MM.1S (cell line): ENCODE results near the gene DDX60.

ENCODE experiments used
- EZH2phosphoT487 ChIP-seq: fragments of 300-600 bp; sonication (generic); IDR thresholded peaks from 2 replicates; pipeline ENCODE4 v1.6.1; 2018; ENCODE audit warnings: antibody characterized with exemption, low read length
- TF ChIP-seq, protein P1 (sequence below): fragments of 300-600 bp; sonication (generic); IDR thresholded peaks from 2 replicates; pipeline ENCODE4 v1.5.1; 2016; ENCODE audit warnings: antibody characterized with exemption, low read length, mixed read lengths

DNA sequence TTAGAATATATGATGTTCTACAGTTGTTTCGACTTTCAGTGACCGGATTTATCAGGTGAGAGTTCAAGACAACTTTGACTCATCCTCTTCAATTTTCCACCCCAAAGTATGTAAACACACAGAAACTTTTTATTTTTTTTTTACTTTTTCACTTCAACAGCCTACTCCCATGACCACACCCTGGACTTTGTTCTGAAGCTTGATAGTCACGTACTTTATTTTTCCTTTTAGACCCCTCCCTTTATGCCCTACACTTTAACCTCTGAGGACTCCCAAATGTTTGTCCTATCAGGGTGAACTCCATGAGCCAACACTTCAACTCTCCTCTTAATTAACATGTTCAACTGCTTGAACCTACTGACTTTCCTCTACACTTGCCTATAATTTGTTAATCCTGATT lies 2.5 kb upstream of the DDX60 start:
- TF ChIP-seq, protein P1, sequence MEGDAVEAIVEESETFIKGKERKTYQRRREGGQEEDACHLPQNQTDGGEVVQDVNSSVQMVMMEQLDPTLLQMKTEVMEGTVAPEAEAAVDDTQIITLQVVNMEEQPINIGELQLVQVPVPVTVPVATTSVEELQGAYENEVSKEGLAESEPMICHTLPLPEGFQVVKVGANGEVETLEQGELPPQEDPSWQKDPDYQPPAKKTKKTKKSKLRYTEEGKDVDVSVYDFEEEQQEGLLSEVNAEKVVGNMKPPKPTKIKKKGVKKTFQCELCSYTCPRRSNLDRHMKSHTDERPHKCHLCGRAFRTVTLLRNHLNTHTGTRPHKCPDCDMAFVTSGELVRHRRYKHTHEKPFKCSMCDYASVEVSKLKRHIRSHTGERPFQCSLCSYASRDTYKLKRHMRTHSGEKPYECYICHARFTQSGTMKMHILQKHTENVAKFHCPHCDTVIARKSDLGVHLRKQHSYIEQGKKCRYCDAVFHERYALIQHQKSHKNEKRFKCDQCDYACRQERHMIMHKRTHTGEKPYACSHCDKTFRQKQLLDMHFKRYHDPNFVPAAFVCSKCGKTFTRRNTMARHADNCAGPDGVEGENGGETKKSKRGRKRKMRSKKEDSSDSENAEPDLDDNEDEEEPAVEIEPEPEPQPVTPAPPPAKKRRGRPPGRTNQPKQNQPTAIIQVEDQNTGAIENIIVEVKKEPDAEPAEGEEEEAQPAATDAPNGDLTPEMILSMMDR, result no peak
- TF ChIP-seq EZH2phosphoT487, result no peak
